ENCODE results near the gene NDUFA8.
"Not testable (repeated sequence)": the region's sequence is repeated elsewhere in the genome, so short reads cannot be mapped to it uniquely, and the experiment has no call there.

The NDUFA8 gene

DNA sequence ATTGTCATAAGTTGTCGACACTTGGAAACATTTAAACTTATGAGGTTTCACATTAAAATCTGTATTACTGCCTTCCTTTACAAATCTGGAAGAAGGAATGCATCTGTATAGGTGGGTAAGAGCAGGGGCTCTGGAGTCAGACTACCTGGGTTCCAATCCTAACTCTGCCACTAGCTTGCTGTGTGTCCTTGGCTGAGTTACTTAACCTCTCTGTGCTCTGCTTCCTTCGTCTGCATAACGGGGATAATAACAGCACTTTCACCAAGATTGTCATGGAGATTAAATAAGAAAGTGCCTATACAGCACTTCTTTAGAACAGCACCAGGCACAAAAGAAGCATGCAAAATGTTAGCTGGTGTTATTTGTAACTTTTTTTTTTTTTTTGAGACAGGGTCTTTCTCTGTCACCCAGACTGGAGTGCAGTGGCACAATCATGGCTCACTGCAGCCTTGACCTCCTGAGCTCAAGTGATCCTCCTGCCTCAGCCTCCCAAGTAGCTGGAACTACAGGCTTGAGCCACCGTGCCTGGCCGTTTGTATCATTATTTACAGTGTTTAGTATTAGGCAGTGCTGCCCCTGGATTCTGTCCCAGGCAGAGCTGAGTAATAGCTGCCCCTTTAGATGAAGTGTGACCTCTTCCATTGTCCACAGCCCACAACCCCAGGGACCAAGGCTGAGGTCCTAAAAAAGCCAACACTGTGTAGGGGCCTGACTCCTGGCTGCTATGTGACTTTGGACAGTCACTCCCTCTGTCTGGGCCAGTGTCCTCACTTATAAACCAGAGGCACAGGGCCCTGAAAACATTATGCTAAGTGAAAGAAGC, 41.0 kb downstream of the NDUFA8 start:
- H3K27ac Mint-ChIP-seq = no peak overlapping the region
- peaks cover 35% of the 10 kb centered on the region for H3K27me3 Mint-ChIP-seq (ENCODE audit: low read depth, poor library complexity)
- TF ChIP-seq, protein P1, sequence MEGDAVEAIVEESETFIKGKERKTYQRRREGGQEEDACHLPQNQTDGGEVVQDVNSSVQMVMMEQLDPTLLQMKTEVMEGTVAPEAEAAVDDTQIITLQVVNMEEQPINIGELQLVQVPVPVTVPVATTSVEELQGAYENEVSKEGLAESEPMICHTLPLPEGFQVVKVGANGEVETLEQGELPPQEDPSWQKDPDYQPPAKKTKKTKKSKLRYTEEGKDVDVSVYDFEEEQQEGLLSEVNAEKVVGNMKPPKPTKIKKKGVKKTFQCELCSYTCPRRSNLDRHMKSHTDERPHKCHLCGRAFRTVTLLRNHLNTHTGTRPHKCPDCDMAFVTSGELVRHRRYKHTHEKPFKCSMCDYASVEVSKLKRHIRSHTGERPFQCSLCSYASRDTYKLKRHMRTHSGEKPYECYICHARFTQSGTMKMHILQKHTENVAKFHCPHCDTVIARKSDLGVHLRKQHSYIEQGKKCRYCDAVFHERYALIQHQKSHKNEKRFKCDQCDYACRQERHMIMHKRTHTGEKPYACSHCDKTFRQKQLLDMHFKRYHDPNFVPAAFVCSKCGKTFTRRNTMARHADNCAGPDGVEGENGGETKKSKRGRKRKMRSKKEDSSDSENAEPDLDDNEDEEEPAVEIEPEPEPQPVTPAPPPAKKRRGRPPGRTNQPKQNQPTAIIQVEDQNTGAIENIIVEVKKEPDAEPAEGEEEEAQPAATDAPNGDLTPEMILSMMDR (IDR thresholded peaks at IDR 0.05) = no peak
- DNase-seq = no peak
- no peaks in the 10 kb centered on the region for H3K9me3 Mint-ChIP-seq
- no peak overlapping the region for H3K4me3 Mint-ChIP-seq
- H3K4me1 Mint-ChIP-seq = no peaks in the 10 kb centered on the region
- no peaks in the 10 kb centered on the region for H3K36me3 Mint-ChIP-seq (ENCODE audit: low read depth)

DNA sequence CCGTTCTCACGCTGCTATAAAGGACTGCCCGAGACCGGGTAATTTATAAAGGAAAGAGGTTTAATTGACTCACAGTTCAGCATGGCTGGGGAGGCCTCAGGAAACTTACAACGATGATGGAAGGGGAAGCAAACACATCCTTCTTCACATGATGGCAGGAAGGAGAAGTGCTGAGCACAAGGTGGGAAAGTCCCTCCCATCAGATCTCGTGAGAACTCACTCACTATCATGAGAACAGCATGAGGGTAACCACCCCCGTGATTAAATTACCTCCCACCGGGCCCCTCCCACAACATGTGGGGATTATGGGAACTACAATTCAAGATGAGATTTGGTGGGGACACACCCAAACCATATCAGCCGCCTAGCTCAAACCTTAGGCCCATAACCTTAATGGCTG, 42.3 kb downstream of the NDUFA8 start:
- peaks cover 32% of the 10 kb centered on the region for H3K27me3 Mint-ChIP-seq (ENCODE audit: low read depth, poor library complexity)
- H3K9me3 Mint-ChIP-seq; H3K36me3 Mint-ChIP-seq (ENCODE audit: low read depth); H3K4me3 Mint-ChIP-seq; DNase-seq; H3K27ac Mint-ChIP-seq; H3K4me1 Mint-ChIP-seq: not testable (repeated sequence)

DNA sequence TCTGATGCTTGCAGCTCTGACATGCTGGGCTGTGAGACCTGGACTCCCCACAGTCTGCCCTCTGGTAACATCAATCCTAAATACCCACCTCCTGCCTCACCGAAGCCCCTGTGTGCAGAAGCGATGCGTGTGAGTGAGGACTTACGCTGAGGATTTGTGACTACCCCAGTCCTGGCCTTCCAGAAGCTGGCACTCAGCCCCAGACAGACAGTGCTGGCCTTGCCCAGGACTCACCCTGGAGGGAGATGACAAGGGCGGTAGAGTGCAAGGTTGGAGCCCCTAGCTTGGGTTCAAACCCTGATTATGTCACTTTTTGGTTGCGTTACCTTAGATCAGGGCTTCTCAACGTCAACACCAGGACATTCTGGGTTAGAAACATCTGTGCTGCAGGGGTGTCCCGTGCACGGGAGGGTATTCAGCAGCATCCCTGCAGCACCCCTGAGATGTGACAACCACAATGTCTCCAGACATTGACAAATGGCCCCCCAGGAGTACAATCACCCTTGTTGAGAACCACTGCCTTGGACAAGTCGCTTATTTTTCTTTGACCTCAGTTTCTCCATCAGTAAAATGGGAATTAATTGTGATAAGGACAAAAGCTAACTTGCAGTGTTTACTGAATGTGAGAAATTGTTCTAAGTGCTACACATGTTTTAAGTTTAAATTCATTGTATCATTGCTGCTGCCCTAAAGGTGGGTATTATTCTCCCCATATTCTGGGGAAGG, 43.0 kb downstream of the NDUFA8 start:
- no peak overlapping the region for H3K4me3 Mint-ChIP-seq
- H3K9me3 Mint-ChIP-seq = no peaks in the 10 kb centered on the region
- no peaks in the 10 kb centered on the region for H3K4me1 Mint-ChIP-seq
- TF ChIP-seq, protein P1 (IDR thresholded peaks at IDR 0.05) = no peak
- no peak overlapping the region for H3K27ac Mint-ChIP-seq
- peaks cover 30% of the 10 kb centered on the region for H3K27me3 Mint-ChIP-seq (ENCODE audit: low read depth, poor library complexity)
- no peak for DNase-seq
- no peaks in the 10 kb centered on the region for H3K36me3 Mint-ChIP-seq (ENCODE audit: low read depth)

DNA sequence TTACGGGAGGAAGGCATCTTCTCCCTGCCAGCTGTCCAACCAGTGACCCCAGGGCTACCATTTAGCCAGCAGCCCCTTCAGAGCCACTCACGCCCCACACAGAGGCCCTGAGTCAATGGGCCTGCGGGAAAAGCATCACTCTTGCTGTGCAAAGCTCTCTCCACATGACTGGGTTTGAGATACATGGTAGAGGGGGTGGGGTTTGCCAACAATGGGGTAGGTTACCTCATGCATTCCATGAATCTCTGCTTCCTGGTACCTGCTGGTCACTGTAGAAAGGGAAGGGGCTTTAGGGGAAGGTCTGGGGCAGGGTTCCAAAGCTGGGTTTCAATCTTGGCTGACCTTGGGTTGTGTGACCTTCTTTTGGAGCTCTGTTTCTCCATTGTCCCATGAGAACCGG, 43.5 kb downstream of the NDUFA8 start:
- DNase-seq = no peak
- H3K4me1 Mint-ChIP-seq = no peaks in the 10 kb centered on the region
- H3K36me3 Mint-ChIP-seq (ENCODE audit: low read depth) = no peaks in the 10 kb centered on the region
- no peaks in the 10 kb centered on the region for H3K9me3 Mint-ChIP-seq
- TF ChIP-seq, protein P1 (IDR thresholded peaks at IDR 0.05) = no peak
- peaks cover 30% of the 10 kb centered on the region for H3K27me3 Mint-ChIP-seq (ENCODE audit: low read depth, poor library complexity)
- no peak overlapping the region for H3K27ac Mint-ChIP-seq
- H3K4me3 Mint-ChIP-seq = no peak overlapping the region

DNA sequence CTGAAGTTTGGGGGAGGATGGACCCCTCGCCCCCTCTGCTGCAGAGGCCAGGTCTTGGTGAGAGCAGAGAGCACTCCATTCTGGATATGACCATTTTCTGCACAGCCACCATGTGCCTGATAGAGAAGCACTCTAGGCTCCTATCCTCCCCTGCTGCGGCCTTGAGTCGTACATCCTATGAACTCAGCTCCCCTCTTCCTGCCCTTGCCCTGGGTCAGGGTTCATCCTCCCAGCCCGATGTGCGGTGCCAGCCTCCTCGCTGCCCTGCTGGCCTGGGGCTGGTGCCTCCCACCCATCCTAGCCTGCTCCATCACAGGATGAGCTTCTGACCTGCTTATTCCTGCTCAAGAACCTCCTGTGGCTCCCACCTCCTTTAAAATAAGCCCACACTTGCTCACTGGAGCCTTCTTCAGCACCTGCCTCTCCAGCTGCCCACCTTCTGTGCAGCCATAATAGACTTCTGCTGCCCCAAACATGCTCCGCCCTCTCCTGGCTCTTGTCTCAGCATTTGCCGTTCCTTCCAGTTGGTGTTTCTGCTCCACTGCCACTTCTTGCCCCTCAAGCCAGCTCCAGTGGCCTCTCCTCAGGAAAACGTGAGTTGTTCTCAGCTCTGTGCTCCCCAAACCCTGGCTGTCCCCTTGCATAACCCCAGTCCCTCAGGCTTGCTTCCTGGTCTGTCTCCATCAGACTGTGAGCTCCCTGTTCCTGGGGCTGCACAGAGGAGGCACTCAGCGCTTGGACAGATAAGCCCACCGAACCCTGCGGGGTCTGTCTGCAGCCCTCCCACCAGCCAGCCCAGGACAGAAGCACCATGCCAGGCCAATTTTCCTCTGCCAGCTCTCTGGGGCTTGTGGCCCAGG, 44.2 kb downstream of the NDUFA8 start:
- Mint-ChIP-seq H3K27ac (no peak overlapping the region), H3K27me3 (ENCODE audit: low read depth, poor library complexity) (peaks cover 30% of the 10 kb centered on the region), H3K4me1 (no peaks in the 10 kb centered on the region), H3K9me3 (no peaks in the 10 kb centered on the region), H3K4me3 (no peak overlapping the region), H3K36me3 (ENCODE audit: low read depth) (no peaks in the 10 kb centered on the region)
- TF ChIP-seq, protein P1 (IDR thresholded peaks at IDR 0.05) = no peak
- no peak for DNase-seq

DNA sequence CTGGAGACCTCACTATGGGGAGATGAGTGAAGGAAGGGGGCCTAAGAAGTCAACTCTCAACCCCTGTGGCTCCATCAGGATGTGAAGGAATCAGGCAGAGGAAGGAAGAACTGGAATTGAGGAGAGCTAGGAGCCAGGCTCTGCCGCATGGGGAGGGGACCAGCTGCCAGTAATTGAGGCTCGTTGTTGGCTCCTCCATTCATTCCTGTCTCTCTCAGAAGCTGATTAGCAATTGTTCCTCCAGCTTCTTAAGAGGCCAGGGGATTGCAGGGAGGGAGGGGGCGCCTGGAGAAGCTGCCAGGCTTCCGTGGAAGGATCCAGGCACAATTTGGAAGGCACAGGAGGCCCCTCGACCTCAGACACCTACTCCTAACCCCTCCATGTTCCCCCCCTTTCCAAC, 46.0 kb downstream of the NDUFA8 start:
- Mint-ChIP-seq H3K27me3 (ENCODE audit: low read depth, poor library complexity) (peaks cover 30% of the 10 kb centered on the region), H3K9me3 (no peaks in the 10 kb centered on the region), H3K4me3 (no peak overlapping the region), H3K4me1 (no peaks in the 10 kb centered on the region), H3K27ac (no peak overlapping the region), H3K36me3 (ENCODE audit: low read depth) (no peaks in the 10 kb centered on the region)
- TF ChIP-seq, protein P1 (IDR thresholded peaks at IDR 0.05) = no peak
- no peak for DNase-seq

Data from nephron progenitor cell (in vitro differentiated cells).